AG10803 (cell line): ENCODE results near the gene NFATC2IP.

Experiments
- DNase-seq: peaks from one replicate; pipeline ENCODE4 v3.0.0; 2010; ENCODE audit warnings: low read depth
- H3K4me3 ChIP-seq: 2 replicates; pipeline ENCODE4 v1.5.1; 2011; ENCODE audit warnings: mild to moderate bottlenecking, low read length, control low read depth
- CTCF ChIP-seq: conservative IDR thresholded peaks from 2 replicates; pipeline ENCODE4 v1.5.1; 2011; ENCODE audit warnings: mild to moderate bottlenecking, low read length, control low read depth, inconsistent platforms

NFATC2IP gene

GRCh38 chr16:28943281-28943680, 7.5 kb upstream of the NFATC2IP start:
- no peak for DNase-seq
- H3K4me3 ChIP-seq, result no peak overlapping the region
- no peak for TF ChIP-seq CTCF

GRCh38 chr16:28946681-28947080, 4.1 kb upstream of the NFATC2IP start:
- no peak for TF ChIP-seq CTCF
- no peak overlapping the region for H3K4me3 ChIP-seq
- no peak for DNase-seq

- H3K4me3 ChIP-seq, result peak overlapping the region; percentile 74
- no peak for DNase-seq
- no peak for TF ChIP-seq CTCF
Observed at GRCh38 chr16:28951410-28951943, 740 bp downstream of the NFATC2IP start.

GRCh38 chr16:28958216-28958615, 7.5 kb downstream of the NFATC2IP start:
- TF ChIP-seq CTCF, result no peak
- no peak for DNase-seq
- no peak overlapping the region for H3K4me3 ChIP-seq

GRCh38 chr16:28958836-28959235, 8.1 kb downstream of the NFATC2IP start:
- TF ChIP-seq CTCF, result no peak
- no peak overlapping the region for H3K4me3 ChIP-seq
- DNase-seq, result no peak

- TF ChIP-seq CTCF, result no peak
- no peak overlapping the region for H3K4me3 ChIP-seq
- DNase-seq, result no peak
Observed at GRCh38 chr16:28964072-28964471, 13.3 kb downstream of the NFATC2IP start.

GRCh38 chr16:28964496-28964895, 13.8 kb downstream of the NFATC2IP start:
- H3K4me3 ChIP-seq, result no peak overlapping the region
- no peak for DNase-seq
- TF ChIP-seq CTCF, result no peak
